Measurements from ENCODE around the gene USP25.

The USP25 gene

GRCh38 chr21:15839026-15839425 lies 109.2 kb downstream of the USP25 start:
- DNase-seq (no peak), ATAC-seq (ENCODE audit: insufficient read depth, low read depth) (no peak)
- Histone ChIP-seq H4K20me1 (ENCODE audit: insufficient read depth, low read length) (no peaks in the 10 kb centered on the region), H3K4me1 (ENCODE audit: insufficient read depth, low read length) (no peaks in the 10 kb centered on the region), H3K27ac (ENCODE audit: low read length) (no peak overlapping the region), H3K4me3 (ENCODE audit: low read depth in 1 of 2, low read length in 2 of 2) (no peak overlapping the region), H3K27me3 (ENCODE audit: insufficient read depth, low read length, poor library complexity) (no peaks in the 10 kb centered on the region), H3K36me3 (ENCODE audit: insufficient read depth, low read length) (peaks cover 45% of the 10 kb centered on the region), H3K79me2 (ENCODE audit: insufficient read depth, low read length) (no peaks in the 10 kb centered on the region), H2AFZ (ENCODE audit: low read depth, low read length) (no peak overlapping the region), H3K9ac (ENCODE audit: low read depth, low read length) (no peak overlapping the region), H3K4me2 (ENCODE audit: insufficient read depth, low read length) (no peak overlapping the region), H3K9me3 (ENCODE audit: insufficient read depth, low read length, severe bottlenecking) (no peaks in the 10 kb centered on the region)
- TF ChIP-seq CTCF (IDR thresholded peaks at IDR 0.05; ENCODE audit: borderline replicate concordance, extremely low read depth, low read length, poor library complexity, severe bottlenecking), result no peak
- TF ChIP-seq EZH2 (IDR thresholded peaks at IDR 0.05; ENCODE audit: borderline replicate concordance, low read depth, low read length, severe bottlenecking), result no peak

GRCh38 chr21:15839601-15840000 lies 109.8 kb downstream of the USP25 start:
- no peak for TF ChIP-seq CTCF (IDR thresholded peaks at IDR 0.05; ENCODE audit: borderline replicate concordance, extremely low read depth, low read length, poor library complexity, severe bottlenecking)
- no peak for TF ChIP-seq EZH2 (IDR thresholded peaks at IDR 0.05; ENCODE audit: borderline replicate concordance, low read depth, low read length, severe bottlenecking)
- no peak for ATAC-seq (ENCODE audit: insufficient read depth, low read depth)
- no peaks in the 10 kb centered on the region for H4K20me1 ChIP-seq (ENCODE audit: insufficient read depth, low read length)

GRCh38 chr21:15840406-15840805 lies 110.6 kb downstream of the USP25 start:
- Histone ChIP-seq H3K9me3 (ENCODE audit: insufficient read depth, low read length, severe bottlenecking) (no peaks in the 10 kb centered on the region), H2AFZ (ENCODE audit: low read depth, low read length) (no peak overlapping the region), H4K20me1 (ENCODE audit: insufficient read depth, low read length) (no peaks in the 10 kb centered on the region), H3K27me3 (ENCODE audit: insufficient read depth, low read length, poor library complexity) (no peaks in the 10 kb centered on the region), H3K4me2 (ENCODE audit: insufficient read depth, low read length) (no peak overlapping the region), H3K9ac (ENCODE audit: low read depth, low read length) (no peak overlapping the region), H3K79me2 (ENCODE audit: insufficient read depth, low read length) (no peaks in the 10 kb centered on the region), H3K4me1 (ENCODE audit: insufficient read depth, low read length) (no peaks in the 10 kb centered on the region), H3K27ac (ENCODE audit: low read length) (no peak overlapping the region), H3K4me3 (ENCODE audit: low read depth in 1 of 2, low read length in 2 of 2) (no peak overlapping the region), H3K36me3 (ENCODE audit: insufficient read depth, low read length) (peaks cover 34% of the 10 kb centered on the region)
- DNase-seq, result no peak
- TF ChIP-seq EZH2 (IDR thresholded peaks at IDR 0.05; ENCODE audit: borderline replicate concordance, low read depth, low read length, severe bottlenecking) (no peak), CTCF (IDR thresholded peaks at IDR 0.05; ENCODE audit: borderline replicate concordance, extremely low read depth, low read length, poor library complexity, severe bottlenecking) (no peak)
- no peak for ATAC-seq (ENCODE audit: insufficient read depth, low read depth)

More at GRCh38 chr21:15839601-15840000, 109.8 kb downstream of the USP25 start:
- Histone ChIP-seq H3K27ac (ENCODE audit: low read length) (no peak overlapping the region), H3K4me3 (ENCODE audit: low read depth in 1 of 2, low read length in 2 of 2) (no peak overlapping the region), H3K9ac (ENCODE audit: low read depth, low read length) (no peak overlapping the region), H3K36me3 (ENCODE audit: insufficient read depth, low read length) (peaks cover 42% of the 10 kb centered on the region), H3K4me1 (ENCODE audit: insufficient read depth, low read length) (no peaks in the 10 kb centered on the region), H3K79me2 (ENCODE audit: insufficient read depth, low read length) (no peaks in the 10 kb centered on the region), H2AFZ (ENCODE audit: low read depth, low read length) (no peak overlapping the region), H3K27me3 (ENCODE audit: insufficient read depth, low read length, poor library complexity) (no peaks in the 10 kb centered on the region), H3K9me3 (ENCODE audit: insufficient read depth, low read length, severe bottlenecking) (no peaks in the 10 kb centered on the region), H3K4me2 (ENCODE audit: insufficient read depth, low read length) (no peak overlapping the region)
- no peak for DNase-seq

Measured in DND-41 (cell line).